ENCODE data around the gene ZNF99. TPM values are rescaled to one million over a fixed set of nuclear protein-coding genes. Genes with fewer than 3 reads are reported as not detected.

The ZNF99 gene
- total RNA-seq, result under 1 TPM in 3 of 4 donors, not detected in 1; 0.22 to 0.34 (median 0.27) TPM

GRCh38 chr19:22783651-22784410 is at the start of gene ZNF99:
Gene ZNF99, minus strand, starts transcription at chr19:22784151. Its CDS starts 135 bp downstream, at chr19:22784016.
- intact Hi-C loops (cut with DNase I), result no loop called here
- Histone ChIP-seq H3K36me3 (no peaks in the 10 kb centered on the region), H3K27ac (no peak within 1 kb of the TSS), H3K9me3 (no peaks in the 10 kb centered on the region), H3K27me3 (no peaks in the 10 kb centered on the region), H3K4me3 (replicated peaks in 1 of 3) (no peak within 1 kb of the TSS), H3K4me1 (no peaks in the 10 kb centered on the region)
- peak; percentile 27 to 42 for DNase-seq
- TF ChIP-seq CTCF (IDR thresholded peaks at IDR 0.05) (no peak), POLR2A (IDR thresholded peaks at IDR 0.05) (no peak)
- WGBS, 2 donors, result 3 to 4% methylated on average over 29 to 30 of the region's 36 CpGs

DNA sequence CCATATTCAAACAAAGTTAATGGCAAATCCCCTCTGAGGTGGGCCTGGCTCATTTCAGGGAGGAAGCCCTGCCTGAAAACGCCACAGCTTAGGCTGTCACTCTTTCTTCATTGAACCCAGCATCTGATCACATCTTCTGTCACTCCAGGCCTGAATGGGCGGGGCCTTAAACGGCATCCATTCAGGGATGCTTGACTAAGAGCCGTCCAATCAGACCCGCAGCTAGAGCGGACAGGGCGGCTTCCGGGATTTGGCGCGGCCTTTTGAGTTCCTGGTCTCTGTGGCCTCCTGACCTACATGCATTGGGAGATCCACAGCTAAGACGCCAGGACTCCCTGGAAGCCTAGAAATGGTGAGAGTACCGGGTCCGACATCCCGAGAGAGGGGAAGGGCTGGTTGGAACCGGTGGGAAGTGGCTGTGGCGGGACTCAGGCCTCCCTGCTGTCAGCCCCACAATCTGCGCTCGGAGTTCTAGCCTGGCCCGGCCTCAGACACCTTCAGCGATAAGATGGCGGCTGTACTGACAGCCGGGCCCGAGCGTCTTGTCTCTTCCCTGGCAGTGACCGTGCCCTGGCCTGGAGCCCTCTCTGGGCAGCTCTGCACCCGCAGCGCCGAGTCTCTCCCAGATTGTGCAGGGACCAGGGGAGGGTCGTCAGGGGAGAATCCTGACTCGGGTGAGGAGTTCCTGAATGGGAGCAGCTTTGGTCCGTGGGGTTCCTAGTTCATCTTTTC is 48.2 kb upstream of the ZNF99 start, which contains the start of gene ZNF723:
Gene ZNF723 (plus strand): TSS at position 261 of the 732 bp plus-strand sequence. CDS start 89 bp downstream, at position 350.
- no peak for DNase-seq
- H3K27me3 ChIP-seq, result no peaks in the 10 kb centered on the region
- H3K4me3 ChIP-seq (replicated peaks in 1 of 3), result no peak within 1 kb of the TSS
- no peaks in the 10 kb centered on the region for H3K36me3 ChIP-seq
- no peak within 1 kb of the TSS for H3K27ac ChIP-seq
- no peaks in the 10 kb centered on the region for H3K4me1 ChIP-seq
- H3K9me3 ChIP-seq, result no peaks in the 10 kb centered on the region
- 12 to 13% methylated on average over 22 to 31 of the region's 31 CpGs for WGBS, 2 donors
- TF ChIP-seq CTCF (IDR thresholded peaks at IDR 0.05), result no peak
- no peak for TF ChIP-seq POLR2A (IDR thresholded peaks at IDR 0.05)
- intact Hi-C loops (cut with DNase I), result no loop called here

DNA sequence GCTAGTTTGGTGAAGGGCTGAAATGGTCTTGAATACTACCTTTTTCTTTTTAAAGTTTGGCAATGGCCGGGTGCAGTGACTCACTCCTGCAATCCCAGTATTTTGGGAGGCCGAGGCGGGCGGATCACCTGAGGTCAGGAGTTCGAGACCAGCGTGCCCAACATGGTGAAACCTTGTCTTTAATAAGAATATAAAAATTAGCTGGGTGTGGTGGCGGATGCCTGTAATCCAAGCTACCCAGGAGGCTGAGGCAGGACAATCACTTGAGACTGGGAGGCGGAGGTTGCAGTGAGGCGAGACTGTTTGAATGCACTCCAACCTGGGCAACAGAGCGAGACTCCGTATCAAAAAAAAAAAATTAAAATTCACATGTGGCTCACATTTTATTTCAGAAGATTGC is 47.3 kb upstream of the ZNF99 start:
- H3K27ac ChIP-seq, result no peak overlapping the region
- H3K4me1 ChIP-seq, result no peaks in the 10 kb centered on the region
- TF ChIP-seq CTCF (IDR thresholded peaks at IDR 0.05), result no peak
- DNase-seq, result no peak
- H3K4me3 ChIP-seq (replicated peaks in 1 of 3), result no peak overlapping the region
- intact Hi-C loops (cut with DNase I), result no loop called here
- no peaks in the 10 kb centered on the region for H3K36me3 ChIP-seq
- WGBS, 2 donors, result 95 to 96% methylated on average over 11 of the region's 11 CpGs
- no peaks in the 10 kb centered on the region for H3K27me3 ChIP-seq
- H3K9me3 ChIP-seq, result no peaks in the 10 kb centered on the region

GRCh38 chr19:22814124-22814523 is 30.2 kb upstream of the ZNF99 start:
- 81 to 86% methylated on average over 2 of the region's 2 CpGs for WGBS, 2 donors

More at GRCh38 chr19:22814124-22814523, 30.2 kb upstream of the ZNF99 start:
- Histone ChIP-seq H3K4me3 (replicated peaks in 1 of 3) (no peak overlapping the region), H3K9me3 (no peaks in the 10 kb centered on the region), H3K36me3 (no peaks in the 10 kb centered on the region), H3K27ac (no peak overlapping the region), H3K27me3 (no peaks in the 10 kb centered on the region), H3K4me1 (no peaks in the 10 kb centered on the region)
- intact Hi-C loops (cut with DNase I), result no loop called here
- TF ChIP-seq CTCF (IDR thresholded peaks at IDR 0.05), result no peak
- no peak for TF ChIP-seq POLR2A (IDR thresholded peaks at IDR 0.05)
- no peak for DNase-seq
